Endothelial cell of umbilical vein (primary cell): Measurements from ENCODE around the gene SAV1. TPM values are rescaled to one million over a fixed set of nuclear protein-coding genes. Genes with fewer than 3 reads are reported as not detected.

ENCODE experiments used
- BruUV-seq: library from RNA; stranded (reverse); fragments of 400-500 nt; replicated peaks from 2 replicates; lab custom pipeline; 2021; lab: Mats Ljungman, UMichigan
- CTCF ChIA-PET: fragments of 300-600, 350-600 bp; sonication (Branson Sonifier 250); formaldehyde crosslinking; loops from one replicate; lab custom pipeline; 2021; ENCODE audit warnings: antibody characterized with exemption, inconsistent platforms; lab: Charles Lee
- POLR2A ChIA-PET: fragments of 300-600, 350-600 bp; sonication (Branson Sonifier 250); formaldehyde crosslinking; loops from one replicate; lab custom pipeline; 2021; ENCODE audit warnings: antibody characterized with exemption, inconsistent platforms; lab: Charles Lee
- DNase-seq: peaks from one replicate; pipeline ENCODE4 v3.0.0-alpha.2; 2011; ENCODE audit warnings: low read depth, low spot score
- FAIRE-seq: peaks from 2 replicates; lab custom pipeline; 2011; peaks lifted over from hg19 to GRCh38; lab: Jason Lieb, UNC
- H2AFZ ChIP-seq: 2 replicates; pipeline ENCODE4 v1.6.0; 2012; ENCODE audit warnings: low read depth, low read length, control low read depth, inconsistent platforms
- H3K27ac ChIP-seq: 2 replicates; pipeline ENCODE4 v1.5.1; 2011; ENCODE audit warnings: low read depth, mild to moderate bottlenecking, control low read depth, low read length, moderate library complexity; ENCODE audit not compliant: insufficient read depth
- H3K27me3 ChIP-seq, 2 experiments: 2 replicates each; pipeline versions ENCODE4 v1.6.0 to v1.6.1; 2011; ENCODE audit warnings: low read length in 2 of 2, mixed read lengths in 1 of 2; ENCODE audit not compliant: control insufficient read depth in 2 of 2, insufficient read depth in 2 of 2
- H3K36me3 ChIP-seq, 2 experiments: 2 replicates in 1 of 2; 3 replicates in 1 of 2; pipeline ENCODE4 v1.5.1; 2011; ENCODE audit warnings: low read length in 2 of 2, mild to moderate bottlenecking in 1 of 2, moderate library complexity in 1 of 2; ENCODE audit not compliant: control insufficient read depth in 2 of 2, insufficient read depth in 2 of 2; ENCODE audit errors: extremely low read depth in 1 of 2
- H3K4me1 ChIP-seq: 3 replicates; pipeline ENCODE4 v1.5.1; 2011; ENCODE audit warnings: mild to moderate bottlenecking, low read length; ENCODE audit not compliant: control insufficient read depth, insufficient read depth; ENCODE audit errors: extremely low read depth
- H3K4me2 ChIP-seq: 2 replicates; pipeline ENCODE4 v1.6.1; 2011; ENCODE audit warnings: low read length, control low read depth, mixed read lengths; ENCODE audit not compliant: insufficient read depth
- H3K4me3 ChIP-seq, 3 experiments: fragments of 200-600 bp in 1 of 3; sonication (generic), shearing (Covaris generic) in 1 of 3; replicated peaks in 1 of 3; 2 replicates each; pipeline ENCODE4 v1.5.1; 2011 to 2016; ENCODE audit warnings: control low read depth in 3 of 3, low read length in 3 of 3, mild to moderate bottlenecking in 2 of 3, inconsistent platforms in 1 of 3, low read depth in 1 of 3, moderate library complexity in 1 of 3; ENCODE audit not compliant: insufficient read depth in 1 of 3
- H3K79me2 ChIP-seq: 2 replicates; pipeline ENCODE4 v1.6.0; 2012; ENCODE audit warnings: low read length, inconsistent platforms; ENCODE audit not compliant: control insufficient read depth, insufficient read depth
- H3K9ac ChIP-seq: replicated peaks from 2 replicates; pipeline ENCODE3; 2011; ENCODE audit warnings: low read length, control low read depth; ENCODE audit not compliant: insufficient read depth; ENCODE audit errors: extremely low read depth
- H3K9me1 ChIP-seq: replicated peaks from 3 replicates; pipeline ENCODE4 v1.6.0; 2011; ENCODE audit warnings: mild to moderate bottlenecking, low read length; ENCODE audit not compliant: control insufficient read depth, insufficient read depth; ENCODE audit errors: extremely low read depth
- H3K9me3 ChIP-seq: replicated peaks from 2 replicates; pipeline ENCODE4 v1.5.1; 2012; ENCODE audit warnings: low read length, inconsistent platforms; ENCODE audit not compliant: control insufficient read depth, insufficient read depth
- H4K20me1 ChIP-seq: replicated peaks from 2 replicates; pipeline ENCODE3; 2011; ENCODE audit warnings: mild to moderate bottlenecking, low read length; ENCODE audit not compliant: control insufficient read depth, insufficient read depth; ENCODE audit errors: extremely low read depth
- CTCF ChIP-seq, 2 donors: IDR thresholded peaks; 1 replicate in 1 of 2; 2 replicates in 1 of 2; pipeline ENCODE4 v1.5.1; 2011; ENCODE audit warnings: low read length in 2 of 2, mild to moderate bottlenecking in 2 of 2, moderate library complexity in 2 of 2, control low read depth in 1 of 2, inconsistent platforms in 1 of 2, low read depth in 1 of 2; ENCODE audit not compliant: insufficient read depth in 1 of 2; ENCODE audit errors: extremely low read depth in 1 of 2
- EZH2 ChIP-seq: IDR thresholded peaks from 2 replicates; pipeline ENCODE4 v1.6.1; 2012; ENCODE audit warnings: borderline replicate concordance, low read depth, mild to moderate bottlenecking, moderate library complexity, low read length, inconsistent platforms; ENCODE audit not compliant: severe bottlenecking
- FOS ChIP-seq: IDR thresholded peaks from 2 replicates; pipeline ENCODE4 v1.6.1; 2011; ENCODE audit warnings: mild to moderate bottlenecking, low read length, moderate library complexity, borderline replicate concordance; ENCODE audit not compliant: insufficient read depth
- GATA2 ChIP-seq: IDR thresholded peaks from 2 replicates; pipeline ENCODE4 v1.7.0; 2011; ENCODE audit warnings: low read depth, mild to moderate bottlenecking, moderate library complexity, mixed read lengths, low read length; ENCODE audit not compliant: insufficient read length, insufficient read depth
- JUN ChIP-seq: IDR thresholded peaks from 2 replicates; pipeline ENCODE4 v1.6.1; 2011; ENCODE audit warnings: borderline replicate concordance, low read depth; ENCODE audit not compliant: insufficient read length, insufficient read depth
- MAX ChIP-seq: IDR thresholded peaks from 2 replicates; pipeline ENCODE4 v1.6.1; 2011; ENCODE audit not compliant: insufficient read depth, insufficient read length
- MYC ChIP-seq: IDR thresholded peaks from one replicate; pipeline ENCODE4 v1.6.1; 2011; ENCODE audit warnings: mild to moderate bottlenecking, low read depth, low read length
- POLR2A ChIP-seq: IDR thresholded peaks from 2 replicates; pipeline ENCODE4 v1.6.1; 2012; ENCODE audit warnings: low read depth, mild to moderate bottlenecking, control low read depth, low read length
- POLR2AphosphoS5 ChIP-seq: IDR thresholded peaks from 2 replicates; pipeline ENCODE4 v1.6.1; 2012; ENCODE audit warnings: low read depth, mild to moderate bottlenecking, control low read depth, low read length, moderate library complexity; ENCODE audit not compliant: insufficient read depth
- dilution Hi-C: fragments of 300-500 bp; cut with MboI; formaldehyde crosslinking; loops from one replicate; pipeline ENCODE4 v1.15.0; 2019; ENCODE audit warnings: low sequenced_read_pairs; ENCODE audit not compliant: extremely low pct_ligation_motif_present
- intact Hi-C: fragments of 100-400 bp; cut with micrococcal nuclease; formaldehyde crosslinking; loops from one replicate; pipeline ENCODE4 v1.10.0; 2022
- polyA plus RNA-seq, 4 experiments: library from polyadenylated mRNA; depleted of rRNA in 3 of 4; stranded (reverse) in 3 of 4; unstranded in 1 of 4; fragments of >200 nt; gene quantifications; 2 replicates each; pipeline versions ENCODE4 v1.2.1 to v1.2.3, GENCODE V29; 2011 to 2012; ENCODE audit warnings: missing spikeins in 1 of 4
- total RNA-seq: library from RNA; stranded (reverse); gene quantifications from 2 replicates; pipeline ENCODE4 v1.2.3, GENCODE V29; 2021

Gene SAV1
- total and polyA plus RNA-seq, 2 donors (not counting 3 experiments of a cell fraction or from before 2014, with no cell fraction given) = 7.1 to 31.0 TPM

- no TSS peak for BruUV-seq
- Histone ChIP-seq H3K36me3 (peaks cover 0 to 2% of the 10 kb centered on the region in 2 experiments), H2AFZ (no peak overlapping the region), H3K4me1 (no peaks in the 10 kb centered on the region), H3K9me1 (no peaks in the 10 kb centered on the region), H3K79me2 (no peaks in the 10 kb centered on the region), H3K9ac (no peak overlapping the region), H3K27ac (no peak overlapping the region), H3K4me2 (no peak overlapping the region), H3K4me3 (no peak overlapping the region), H4K20me1 (no peaks in the 10 kb centered on the region), H3K27me3 (no peaks in the 10 kb centered on the region), H3K9me3 (no peaks in the 10 kb centered on the region)
- no peak for TF ChIP-seq GATA2
- TF ChIP-seq FOS = no peak
- no peak for TF ChIP-seq EZH2
- TF ChIP-seq MAX = no peak
- TF ChIP-seq POLR2A = no peak
- TF ChIP-seq MYC = no peak
- TF ChIP-seq JUN = no peak
- no peak for TF ChIP-seq CTCF (IDR thresholded peaks at IDR 0.05; ENCODE audit: extremely low read depth in 1 of 2, insufficient read depth in 1 of 2, low read depth in 1 of 2, low read length in 2 of 2)
- no peak for TF ChIP-seq POLR2AphosphoS5
- ChIA-PET CTCF (interaction anchor here (1.0 kb wide), 1 partner anchor 98 kb away, joined by 3 read pairs; no protein-coding TSS in a partner anchor), POLR2A (no interaction called here)
- dilution Hi-C loops (loop anchor here (25.0 kb wide), 1 partner anchor 156 kb away; the partner anchor contains the start of gene ATL1), intact Hi-C loops (no loop called here)
- FAIRE-seq (no peak), DNase-seq (no peak)
These were observed 49.7 kb upstream of the SAV1 start for GRCh38 chr14:50717811-50718210.
